A204.1 (cell line): ENCODE measurements around the gene CENPQ.
"Not testable (repeated sequence)": the region's sequence is repeated elsewhere in the genome, so short reads cannot be mapped to it uniquely, and the experiment has no call there.

Source experiments
- FAIRE-seq: peaks from 2 replicates; lab custom pipeline; 2012; peaks lifted over from hg19 to GRCh38; lab: Jason Lieb, UNC

CENPQ gene

GRCh38 chr6:49462927-49463611 lies at the start of gene CENPQ, which contains the start of gene MMUT:
Gene CENPQ, plus strand, starts transcription at chr6:49463370. Its CDS starts 6,807 bp downstream, at chr6:49470177.
Gene MMUT, minus strand, starts transcription at chr6:49463253. Its CDS starts 3,787 bp downstream, at chr6:49459466.
- peak; percentile 95 for FAIRE-seq

- FAIRE-seq: no peak
Measured at GRCh38 chr6:49415358-49415757, 47.8 kb upstream of the CENPQ start.

- no peak for FAIRE-seq
Measured at GRCh38 chr6:49416195-49416594, 47.0 kb upstream of the CENPQ start.

GRCh38 chr6:49423817-49424216 lies 39.4 kb upstream of the CENPQ start:
- peak; percentile 88 for FAIRE-seq

- no peak for FAIRE-seq
Measured at GRCh38 chr6:49430187-49430586, 33.0 kb upstream of the CENPQ start.

GRCh38 chr6:49430866-49431265 lies 32.3 kb upstream of the CENPQ start:
- no peak for FAIRE-seq

GRCh38 chr6:49453221-49453620 lies 9.9 kb upstream of the CENPQ start:
- FAIRE-seq: peak; percentile 68

- FAIRE-seq: no peak
Measured at GRCh38 chr6:49454787-49455709, 8.1 kb upstream of the CENPQ start.

GRCh38 chr6:49457771-49458170 lies 5.4 kb upstream of the CENPQ start:
- no peak for FAIRE-seq

- no peak for FAIRE-seq
Measured at GRCh38 chr6:49462071-49462470, 1.1 kb upstream of the CENPQ start.

- FAIRE-seq: no peak
Measured at GRCh38 chr6:49462599-49462926, 607 bp upstream of the CENPQ start.

GRCh38 chr6:49463612-49463967 lies 420 bp downstream of the CENPQ start:
- no peak for FAIRE-seq

- no peak for FAIRE-seq
Measured at GRCh38 chr6:49464691-49465090, 1.5 kb downstream of the CENPQ start.

GRCh38 chr6:49468042-49468441 lies 4.9 kb downstream of the CENPQ start:
- FAIRE-seq: no peak

- not testable (repeated sequence) for FAIRE-seq
Measured at GRCh38 chr6:49476564-49476963, 13.4 kb downstream of the CENPQ start.

- no peak for FAIRE-seq
Measured at GRCh38 chr6:49479308-49479970, 16.3 kb downstream of the CENPQ start.

- not testable (repeated sequence) for FAIRE-seq
Measured at GRCh38 chr6:49481846-49482245, 18.7 kb downstream of the CENPQ start.

- not testable (repeated sequence) for FAIRE-seq
Measured at GRCh38 chr6:49483380-49483779, 20.2 kb downstream of the CENPQ start.

GRCh38 chr6:49490633-49491032 lies 27.5 kb downstream of the CENPQ start:
- no peak for FAIRE-seq

- no peak for FAIRE-seq
Measured at GRCh38 chr6:49497304-49497703, 34.1 kb downstream of the CENPQ start.

- no peak for FAIRE-seq
Measured at GRCh38 chr6:49499126-49499525, 36.0 kb downstream of the CENPQ start.

- FAIRE-seq: no peak
Measured at GRCh38 chr6:49499623-49500022, 36.5 kb downstream of the CENPQ start, which contains the start of gene GLYATL3. Gene GLYATL3, plus strand, starts transcription at chr6:49499923. Its CDS starts 12,068 bp downstream, at chr6:49511991.

GRCh38 chr6:49504666-49505065 lies 41.5 kb downstream of the CENPQ start:
- no peak for FAIRE-seq
